Measurements from ENCODE around the gene PLEKHD1.

Gene PLEKHD1

DNA sequence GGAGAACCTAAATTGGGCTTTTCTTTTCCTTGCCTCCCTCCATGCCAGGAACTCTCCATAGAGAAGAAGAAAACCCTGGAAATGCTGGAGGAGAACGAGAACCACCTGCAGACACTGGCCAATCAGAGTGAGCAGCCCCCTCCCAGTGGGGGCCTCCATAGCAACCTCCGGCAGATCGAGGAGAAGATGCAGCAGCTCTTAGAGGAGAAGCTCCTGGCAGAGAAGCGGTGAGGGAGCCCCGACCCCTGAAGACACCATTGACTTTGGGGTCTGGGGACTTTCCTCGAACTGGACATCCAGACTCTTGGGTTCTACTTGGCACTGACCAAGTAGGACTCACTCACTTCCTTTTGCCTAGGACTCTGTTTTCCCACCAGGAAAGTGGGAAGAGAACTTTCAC lies 41.4 kb downstream of the PLEKHD1 start:
- TF ChIP-seq, protein P1, sequence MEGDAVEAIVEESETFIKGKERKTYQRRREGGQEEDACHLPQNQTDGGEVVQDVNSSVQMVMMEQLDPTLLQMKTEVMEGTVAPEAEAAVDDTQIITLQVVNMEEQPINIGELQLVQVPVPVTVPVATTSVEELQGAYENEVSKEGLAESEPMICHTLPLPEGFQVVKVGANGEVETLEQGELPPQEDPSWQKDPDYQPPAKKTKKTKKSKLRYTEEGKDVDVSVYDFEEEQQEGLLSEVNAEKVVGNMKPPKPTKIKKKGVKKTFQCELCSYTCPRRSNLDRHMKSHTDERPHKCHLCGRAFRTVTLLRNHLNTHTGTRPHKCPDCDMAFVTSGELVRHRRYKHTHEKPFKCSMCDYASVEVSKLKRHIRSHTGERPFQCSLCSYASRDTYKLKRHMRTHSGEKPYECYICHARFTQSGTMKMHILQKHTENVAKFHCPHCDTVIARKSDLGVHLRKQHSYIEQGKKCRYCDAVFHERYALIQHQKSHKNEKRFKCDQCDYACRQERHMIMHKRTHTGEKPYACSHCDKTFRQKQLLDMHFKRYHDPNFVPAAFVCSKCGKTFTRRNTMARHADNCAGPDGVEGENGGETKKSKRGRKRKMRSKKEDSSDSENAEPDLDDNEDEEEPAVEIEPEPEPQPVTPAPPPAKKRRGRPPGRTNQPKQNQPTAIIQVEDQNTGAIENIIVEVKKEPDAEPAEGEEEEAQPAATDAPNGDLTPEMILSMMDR (IDR thresholded peaks at IDR 0.05; ENCODE audit: low read depth, low read length, missing control alignments): no peak
- H3K4me3 ChIP-seq (ENCODE audit: low read depth, low read length): no peak overlapping the region
- no peak for DNase-seq (ENCODE audit: low read depth)
- in situ Hi-C loops (cut with HindIII; ENCODE audit: low sequenced_read_pairs): no loop called here

DNA sequence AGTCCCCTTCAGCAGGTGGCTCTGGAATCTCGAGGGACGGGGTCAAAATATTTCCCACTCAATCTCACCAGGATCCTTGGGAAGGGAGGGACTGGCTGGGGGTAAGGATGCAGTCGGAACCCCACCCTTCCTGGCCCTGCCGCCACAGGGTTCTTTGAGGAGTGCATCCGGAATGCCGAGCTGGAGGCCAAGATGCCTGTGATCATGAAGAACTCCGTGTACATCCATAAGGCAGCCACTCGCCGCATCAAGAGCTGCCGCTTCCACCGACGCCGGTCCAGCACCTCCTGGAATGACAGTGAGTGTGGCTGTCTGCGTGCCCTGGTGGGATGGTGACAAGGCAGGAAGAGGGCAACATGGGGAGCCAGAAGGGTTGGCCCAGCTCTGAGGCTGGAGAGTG lies 43.1 kb downstream of the PLEKHD1 start:
- DNase-seq (ENCODE audit: low read depth): no peak
- in situ Hi-C loops (cut with HindIII; ENCODE audit: low sequenced_read_pairs): no loop called here
- TF ChIP-seq, protein P1 (IDR thresholded peaks at IDR 0.05; ENCODE audit: low read depth, low read length, missing control alignments): no peak
- H3K4me3 ChIP-seq (ENCODE audit: low read depth, low read length): no peak overlapping the region

DNA sequence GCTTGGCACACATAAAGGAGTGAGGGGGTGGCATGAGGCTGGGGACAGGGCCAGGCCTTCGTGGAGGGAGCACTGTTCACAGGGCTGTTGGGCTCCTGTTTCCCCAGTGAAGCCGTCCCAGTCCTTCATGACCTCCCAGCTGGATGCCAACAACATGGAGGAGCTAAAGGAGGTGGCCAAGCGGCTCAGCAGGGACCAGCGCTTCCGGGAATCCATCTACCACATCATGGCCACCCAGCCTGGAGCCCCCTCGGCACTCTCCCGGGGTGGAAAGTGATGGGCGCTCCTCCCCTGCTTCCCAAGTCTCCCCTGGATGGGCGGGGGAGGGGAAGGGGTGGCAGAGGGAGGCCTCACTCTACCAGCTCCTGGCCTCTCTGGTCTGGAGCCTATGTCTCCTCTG lies 43.6 kb downstream of the PLEKHD1 start:
- no peak for DNase-seq (ENCODE audit: low read depth)
- no peak overlapping the region for H3K4me3 ChIP-seq (ENCODE audit: low read depth, low read length)
- TF ChIP-seq, protein P1 (IDR thresholded peaks at IDR 0.05; ENCODE audit: low read depth, low read length, missing control alignments): no peak
- in situ Hi-C loops (cut with HindIII; ENCODE audit: low sequenced_read_pairs): no loop called here

DNA sequence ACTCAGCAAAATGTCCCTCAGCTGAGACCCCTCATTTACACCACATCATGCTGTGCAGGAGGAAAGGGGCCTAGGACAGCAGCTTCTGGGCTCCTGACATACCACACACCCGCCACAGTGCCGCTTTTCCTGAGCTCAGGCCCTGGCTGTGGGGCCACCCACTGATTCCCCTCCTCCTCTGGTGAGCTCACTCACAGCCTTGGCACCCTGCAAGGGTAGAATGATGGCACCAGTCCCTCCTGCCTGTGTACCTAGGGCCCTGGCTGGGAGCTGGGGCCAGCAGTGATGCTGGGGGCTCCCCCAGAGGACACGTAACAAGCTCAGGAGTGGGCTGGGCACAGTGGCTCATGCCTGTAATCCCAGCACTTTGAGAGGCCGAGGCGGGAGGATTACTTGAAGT lies 44.4 kb downstream of the PLEKHD1 start:
- in situ Hi-C loops (cut with HindIII; ENCODE audit: low sequenced_read_pairs): no loop called here
- TF ChIP-seq, protein P1 (IDR thresholded peaks at IDR 0.05; ENCODE audit: low read depth, low read length, missing control alignments): no peak
- no peak overlapping the region for H3K4me3 ChIP-seq (ENCODE audit: low read depth, low read length)
- no peak for DNase-seq (ENCODE audit: low read depth)

- TF ChIP-seq, protein P1 (IDR thresholded peaks at IDR 0.05; ENCODE audit: low read depth, low read length, missing control alignments): no peak
- no peak overlapping the region for H3K4me3 ChIP-seq (ENCODE audit: low read depth, low read length)
- no peak for DNase-seq (ENCODE audit: low read depth)
- in situ Hi-C loops (cut with HindIII; ENCODE audit: low sequenced_read_pairs): no loop called here
These were observed 45.0 kb downstream of the PLEKHD1 start for GRCh38 chr14:69529563-69529962.

DNA sequence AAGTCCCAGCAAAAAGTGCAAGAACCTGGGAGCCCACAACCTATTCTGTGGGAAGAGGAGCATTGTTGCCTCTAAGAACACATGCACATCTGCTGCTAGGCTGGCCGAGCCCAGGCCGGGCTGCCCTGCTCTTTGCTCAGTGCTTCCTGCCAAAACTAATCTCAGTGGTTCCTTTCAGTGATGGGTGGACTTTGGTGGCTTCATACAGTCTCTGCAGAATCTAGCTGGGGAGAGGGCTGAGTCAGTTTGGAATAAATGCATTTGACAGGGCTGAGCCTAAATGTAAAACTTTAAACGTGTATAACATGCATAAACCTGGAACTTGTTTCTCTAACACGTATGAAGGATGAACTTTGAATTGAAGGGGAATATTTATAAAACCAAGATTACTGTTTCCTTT lies 45.6 kb downstream of the PLEKHD1 start:
- no peak for DNase-seq (ENCODE audit: low read depth)
- no peak overlapping the region for H3K4me3 ChIP-seq (ENCODE audit: low read depth, low read length)
- TF ChIP-seq, protein P1 (IDR thresholded peaks at IDR 0.05; ENCODE audit: low read depth, low read length, missing control alignments): no peak
- in situ Hi-C loops (cut with HindIII; ENCODE audit: low sequenced_read_pairs): no loop called here

DNA sequence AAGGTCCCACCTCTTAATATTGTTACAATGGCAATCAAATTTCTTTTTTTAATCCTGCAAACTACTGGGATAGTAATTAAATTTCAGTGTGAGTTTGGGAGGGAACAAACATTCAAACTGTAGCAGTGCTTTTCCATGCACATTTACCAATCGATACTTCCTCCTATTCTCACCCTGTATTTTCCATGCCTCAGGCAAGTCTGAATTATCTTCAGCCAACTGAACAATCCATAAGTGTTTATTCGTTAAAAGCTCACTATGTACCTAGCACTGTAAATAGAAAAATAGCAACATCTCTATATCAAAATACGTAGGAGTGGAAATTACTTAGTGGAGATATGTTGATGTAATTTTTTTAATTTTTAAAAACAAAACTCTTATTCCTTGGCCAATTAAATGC lies 46.6 kb downstream of the PLEKHD1 start:
- H3K4me3 ChIP-seq (ENCODE audit: low read depth, low read length): no peak overlapping the region
- in situ Hi-C loops (cut with HindIII; ENCODE audit: low sequenced_read_pairs): no loop called here
- TF ChIP-seq, protein P1 (IDR thresholded peaks at IDR 0.05; ENCODE audit: low read depth, low read length, missing control alignments): no peak
- DNase-seq (ENCODE audit: low read depth): no peak
